RWPE1 (cell line): ENCODE results near the gene PHTF2.

ENCODE experiments used
- CTCF ChIA-PET: fragments of 350-600 bp; sonication (Branson Sonifier 250); formaldehyde crosslinking; extraction: SDS; loops from one replicate; lab custom pipeline; 2021; lab: Yijun Ruan, JAX
- POLR2A ChIA-PET: fragments of 400-600 bp; formaldehyde crosslinking; extraction: SDS; loops from one replicate; lab custom pipeline; 2020; ENCODE audit warnings: antibody characterized with exemption; ENCODE audit not compliant: low non-redundant PET; lab: Yijun Ruan, JAX
- DNase-seq: peaks from one replicate; pipeline ENCODE4 v3.0.0; 2012; ENCODE audit warnings: low spot score
- H3K27ac ChIP-seq: fragments of 450-650 bp; 2 replicates; pipeline ENCODE4 v1.5.1; 2017
- TF ChIP-seq, protein P1 (sequence below): fragments of 450-650 bp; conservative IDR thresholded peaks from 2 replicates; pipeline ENCODE4 v1.5.1; 2017; ENCODE audit warnings: low read depth, mild to moderate bottlenecking

Gene PHTF2

GRCh38 chr7:77811516-77812289 is 13.1 kb downstream of the PHTF2 start:
- no peak overlapping the region for H3K27ac ChIP-seq
- DNase-seq = no peak
- ChIA-PET CTCF (no interaction called here), POLR2A (no interaction called here)
- TF ChIP-seq, protein P1, sequence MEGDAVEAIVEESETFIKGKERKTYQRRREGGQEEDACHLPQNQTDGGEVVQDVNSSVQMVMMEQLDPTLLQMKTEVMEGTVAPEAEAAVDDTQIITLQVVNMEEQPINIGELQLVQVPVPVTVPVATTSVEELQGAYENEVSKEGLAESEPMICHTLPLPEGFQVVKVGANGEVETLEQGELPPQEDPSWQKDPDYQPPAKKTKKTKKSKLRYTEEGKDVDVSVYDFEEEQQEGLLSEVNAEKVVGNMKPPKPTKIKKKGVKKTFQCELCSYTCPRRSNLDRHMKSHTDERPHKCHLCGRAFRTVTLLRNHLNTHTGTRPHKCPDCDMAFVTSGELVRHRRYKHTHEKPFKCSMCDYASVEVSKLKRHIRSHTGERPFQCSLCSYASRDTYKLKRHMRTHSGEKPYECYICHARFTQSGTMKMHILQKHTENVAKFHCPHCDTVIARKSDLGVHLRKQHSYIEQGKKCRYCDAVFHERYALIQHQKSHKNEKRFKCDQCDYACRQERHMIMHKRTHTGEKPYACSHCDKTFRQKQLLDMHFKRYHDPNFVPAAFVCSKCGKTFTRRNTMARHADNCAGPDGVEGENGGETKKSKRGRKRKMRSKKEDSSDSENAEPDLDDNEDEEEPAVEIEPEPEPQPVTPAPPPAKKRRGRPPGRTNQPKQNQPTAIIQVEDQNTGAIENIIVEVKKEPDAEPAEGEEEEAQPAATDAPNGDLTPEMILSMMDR = no peak

DNA sequence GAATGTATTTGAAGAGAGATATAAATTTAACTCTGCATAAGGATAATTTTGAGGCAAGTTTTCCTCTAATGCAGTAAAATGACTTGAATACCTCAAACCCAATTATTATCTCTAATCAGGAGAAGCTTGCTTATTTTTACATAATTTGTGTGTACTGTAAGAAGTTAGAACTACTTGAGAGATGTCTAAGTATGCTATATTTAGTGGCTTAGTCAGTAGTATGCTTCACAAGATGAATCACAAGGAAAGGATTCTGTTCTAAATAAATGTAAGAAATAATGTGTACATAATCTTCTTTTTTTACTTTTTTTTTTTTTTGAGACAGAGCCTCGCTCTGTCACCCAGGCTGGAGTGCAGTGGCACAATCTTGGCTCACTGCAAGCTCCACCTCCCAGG is 13.7 kb downstream of the PHTF2 start:
- TF ChIP-seq, protein P1 = no peak
- H3K27ac ChIP-seq = no peak overlapping the region
- DNase-seq = peak; percentile 12
- CTCF ChIA-PET = interaction anchor here (0.7 kb wide), 1 partner anchor 20 kb away, joined by 3 read pairs; no protein-coding TSS in a partner anchor
- POLR2A ChIA-PET = no interaction called here

GRCh38 chr7:77813180-77813579 is 14.6 kb downstream of the PHTF2 start:
- CTCF ChIA-PET = no interaction called here
- TF ChIP-seq, protein P1 = no peak
- POLR2A ChIA-PET = no interaction called here
- no peak overlapping the region for H3K27ac ChIP-seq
- DNase-seq = no peak

- ChIA-PET POLR2A (no interaction called here), CTCF (no interaction called here)
- H3K27ac ChIP-seq = no peak overlapping the region
- DNase-seq = no peak
- TF ChIP-seq, protein P1 = no peak
Observed at GRCh38 chr7:77819021-77819420, 20.4 kb downstream of the PHTF2 start.

GRCh38 chr7:77820967-77821366 is 22.4 kb downstream of the PHTF2 start:
- CTCF ChIA-PET = no interaction called here
- TF ChIP-seq, protein P1 = no peak

DNA sequence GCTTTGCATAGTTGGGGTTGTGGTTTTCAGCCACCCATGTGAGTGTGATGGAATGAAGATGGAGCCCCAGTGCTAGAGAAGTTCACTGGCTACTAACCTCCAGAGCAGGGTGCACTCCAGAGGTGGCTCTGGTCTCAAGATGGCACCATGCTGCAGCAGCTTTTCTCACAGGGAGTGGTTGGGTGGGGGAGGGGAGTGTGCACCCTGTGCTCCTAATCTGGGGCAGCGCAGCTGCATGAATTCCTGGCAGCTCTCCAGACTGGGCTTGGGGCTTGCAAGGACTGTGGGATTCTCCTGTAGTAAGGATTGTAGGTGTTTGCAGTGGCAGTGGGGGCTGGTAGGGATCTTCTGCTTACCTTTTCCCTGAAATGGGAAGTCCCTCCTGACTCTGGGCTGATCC is 23.7 kb downstream of the PHTF2 start:
- H3K27ac ChIP-seq = no peak overlapping the region
- no peak for DNase-seq
- ChIA-PET CTCF (interaction anchor here (0.6 kb wide), 1 partner anchor 299 kb away, joined by 8 read pairs; no protein-coding TSS in a partner anchor), POLR2A (no interaction called here)
- TF ChIP-seq, protein P1 = no peak

More at GRCh38 chr7:77820967-77821366, 22.4 kb downstream of the PHTF2 start:
- POLR2A ChIA-PET = no interaction called here
- H3K27ac ChIP-seq = no peak overlapping the region
- no peak for DNase-seq
